HL-60 (cell line): ENCODE results near the gene ERGIC1.
A peak's percentile ranks its signal among the peaks of the same experiment; 100 is the strongest.

Source experiments
- DNase-seq, 2 experiments: peaks; one replicate each; pipeline ENCODE4 v3.0.0-alpha.2; 2010 to 2020; ENCODE audit warnings: low read depth in 1 of 2, low spot score in 1 of 2
- H3K27ac ChIP-seq: fragments of 250-450 bp; sonication (Bioruptor Pico); replicated peaks from 2 replicates; pipeline ENCODE4 v1.5.1; 2020; ENCODE audit warnings: mild to moderate bottlenecking, moderate library complexity
- H3K27me3 ChIP-seq: fragments of 250-450 bp; sonication (Bioruptor Pico); 2 replicates; pipeline ENCODE4 v1.5.1; 2021; ENCODE audit warnings: mild to moderate bottlenecking, moderate library complexity; ENCODE audit not compliant: insufficient read depth, poor library complexity, severe bottlenecking
- H3K4me3 ChIP-seq: replicated peaks from 2 replicates; pipeline ENCODE4 v1.5.1; 2011; ENCODE audit warnings: mild to moderate bottlenecking, control low read depth, low read length; ENCODE audit not compliant: insufficient read depth
- CTCF ChIP-seq: IDR thresholded peaks from one replicate; pipeline ENCODE4 v1.5.1; 2011; ENCODE audit warnings: low read length, control low read depth, inconsistent platforms; ENCODE audit not compliant: insufficient read depth
- GABPA ChIP-seq: IDR thresholded peaks from 2 replicates; pipeline ENCODE4 v1.6.1; 2012; ENCODE audit warnings: low read depth
- POLR2AphosphoS5 ChIP-seq: IDR thresholded peaks from 2 replicates; pipeline ENCODE4 v1.6.1; 2012; ENCODE audit warnings: low read depth
- SPI1 ChIP-seq: IDR thresholded peaks from 2 replicates; pipeline ENCODE4 v1.6.1; 2012; ENCODE audit warnings: low read depth, mild to moderate bottlenecking, borderline replicate concordance
- TF ChIP-seq, protein P1 (sequence below): IDR thresholded peaks from 2 replicates; pipeline ENCODE4 v1.6.1; 2012; ENCODE audit warnings: low read depth; ENCODE audit not compliant: insufficient replicate concordance

The ERGIC1 gene

GRCh38 chr5:172933238-172933637, 99.2 kb downstream of the ERGIC1 start:
- Histone ChIP-seq H3K4me3 (no peak overlapping the region), H3K27me3 (no peaks in the 10 kb centered on the region), H3K27ac (no peak overlapping the region)
- TF ChIP-seq SPI1 = no peak
- TF ChIP-seq CTCF = no peak
- no peak for TF ChIP-seq GABPA
- no peak for TF ChIP-seq POLR2AphosphoS5
- TF ChIP-seq, protein P1, sequence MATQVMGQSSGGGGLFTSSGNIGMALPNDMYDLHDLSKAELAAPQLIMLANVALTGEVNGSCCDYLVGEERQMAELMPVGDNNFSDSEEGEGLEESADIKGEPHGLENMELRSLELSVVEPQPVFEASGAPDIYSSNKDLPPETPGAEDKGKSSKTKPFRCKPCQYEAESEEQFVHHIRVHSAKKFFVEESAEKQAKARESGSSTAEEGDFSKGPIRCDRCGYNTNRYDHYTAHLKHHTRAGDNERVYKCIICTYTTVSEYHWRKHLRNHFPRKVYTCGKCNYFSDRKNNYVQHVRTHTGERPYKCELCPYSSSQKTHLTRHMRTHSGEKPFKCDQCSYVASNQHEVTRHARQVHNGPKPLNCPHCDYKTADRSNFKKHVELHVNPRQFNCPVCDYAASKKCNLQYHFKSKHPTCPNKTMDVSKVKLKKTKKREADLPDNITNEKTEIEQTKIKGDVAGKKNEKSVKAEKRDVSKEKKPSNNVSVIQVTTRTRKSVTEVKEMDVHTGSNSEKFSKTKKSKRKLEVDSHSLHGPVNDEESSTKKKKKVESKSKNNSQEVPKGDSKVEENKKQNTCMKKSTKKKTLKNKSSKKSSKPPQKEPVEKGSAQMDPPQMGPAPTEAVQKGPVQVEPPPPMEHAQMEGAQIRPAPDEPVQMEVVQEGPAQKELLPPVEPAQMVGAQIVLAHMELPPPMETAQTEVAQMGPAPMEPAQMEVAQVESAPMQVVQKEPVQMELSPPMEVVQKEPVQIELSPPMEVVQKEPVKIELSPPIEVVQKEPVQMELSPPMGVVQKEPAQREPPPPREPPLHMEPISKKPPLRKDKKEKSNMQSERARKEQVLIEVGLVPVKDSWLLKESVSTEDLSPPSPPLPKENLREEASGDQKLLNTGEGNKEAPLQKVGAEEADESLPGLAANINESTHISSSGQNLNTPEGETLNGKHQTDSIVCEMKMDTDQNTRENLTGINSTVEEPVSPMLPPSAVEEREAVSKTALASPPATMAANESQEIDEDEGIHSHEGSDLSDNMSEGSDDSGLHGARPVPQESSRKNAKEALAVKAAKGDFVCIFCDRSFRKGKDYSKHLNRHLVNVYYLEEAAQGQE = no peak
- DNase-seq = no peak

- Histone ChIP-seq H3K27me3 (no peaks in the 10 kb centered on the region), H3K4me3 (no peak overlapping the region), H3K27ac (no peak overlapping the region)
- DNase-seq = no peak
- TF ChIP-seq POLR2AphosphoS5 = no peak
- no peak for TF ChIP-seq CTCF
- TF ChIP-seq, protein P1 = no peak
- TF ChIP-seq GABPA = no peak
- TF ChIP-seq SPI1 = no peak
Measured at GRCh38 chr5:172935096-172935495, 101.0 kb downstream of the ERGIC1 start.

DNA sequence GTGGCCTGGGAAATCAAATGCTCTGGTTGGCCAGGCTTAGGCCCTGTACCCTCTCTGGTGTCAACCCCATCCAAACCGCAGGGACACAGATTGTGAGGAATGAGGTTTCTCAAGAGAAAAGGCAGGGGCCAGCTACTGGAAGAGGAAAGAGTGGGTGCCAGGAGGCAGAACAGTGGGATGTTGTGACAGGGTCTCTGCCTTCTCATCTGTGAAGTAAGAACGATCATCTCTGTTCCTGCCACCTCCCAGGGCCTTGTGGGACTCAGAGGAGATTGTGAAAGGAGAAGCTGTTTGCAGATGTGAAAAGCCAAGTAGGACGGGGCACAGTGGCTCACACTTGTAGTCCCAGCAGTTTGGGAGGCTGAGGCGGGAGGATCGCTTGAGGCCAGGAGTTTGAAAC, 102.3 kb downstream of the ERGIC1 start:
- Histone ChIP-seq H3K4me3 (no peak overlapping the region), H3K27me3 (no peaks in the 10 kb centered on the region), H3K27ac (no peak overlapping the region)
- DNase-seq = no peak
- no peak for TF ChIP-seq GABPA

DNA sequence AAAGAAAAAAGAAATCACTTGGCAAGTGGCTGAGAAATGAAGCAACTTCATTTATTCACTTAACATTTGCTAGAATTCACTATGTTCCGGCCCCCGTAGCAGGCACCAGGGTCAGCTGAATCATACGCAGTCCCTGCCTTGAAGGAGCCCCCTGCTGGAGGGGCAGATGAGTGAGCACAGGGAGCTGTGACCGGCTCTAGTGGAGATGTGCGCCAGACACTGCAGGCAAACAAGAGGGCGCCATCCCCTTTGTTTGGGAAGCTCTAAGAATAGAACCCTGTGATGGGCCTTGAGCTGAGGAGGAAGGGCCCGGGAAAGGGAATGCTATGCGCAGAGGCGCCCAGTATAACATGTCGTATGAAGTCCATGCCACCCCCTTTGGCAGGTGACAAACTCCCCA, 105.0 kb downstream of the ERGIC1 start:
- Histone ChIP-seq H3K27me3 (no peaks in the 10 kb centered on the region), H3K27ac (no peak overlapping the region), H3K4me3 (no peak overlapping the region)
- peak in 1 of 2 experiments; percentile 29 for DNase-seq
- no peak for TF ChIP-seq POLR2AphosphoS5
- TF ChIP-seq SPI1 = no peak
- peak; percentile 20 for TF ChIP-seq CTCF
